Measurements from ENCODE around the gene MYOCD. TPM values are rescaled to one million over a fixed set of nuclear protein-coding genes. Genes with fewer than 3 reads are reported as not detected.

Gene MYOCD
- total RNA-seq, 1 experiment from 2014 or later = not detected

- Histone ChIP-seq H2AFZ (ENCODE audit: low read depth, low read length, poor library complexity, severe bottlenecking) (no peak overlapping the region), H3K27me3 (ENCODE audit: insufficient read depth, low read length) (peaks cover 31% of the 10 kb centered on the region), H3K9me3 (ENCODE audit: control insufficient read depth in 1 of 2, insufficient read depth in 1 of 2, low read depth in 1 of 2, low read length in 2 of 2) (no peaks in the 10 kb centered on the region), H3K79me2 (ENCODE audit: insufficient read depth, low read length) (no peaks in the 10 kb centered on the region), H3K36me3 (ENCODE audit: control insufficient read depth in 1 of 2, insufficient read depth in 2 of 2, low read length in 2 of 2) (no peaks in the 10 kb centered on the region), H3K4me2 (ENCODE audit: low read length) (no peak overlapping the region), H3K9ac (ENCODE audit: low read length) (no peak overlapping the region), H3K4me1 (ENCODE audit: control insufficient read depth in 1 of 2, insufficient read depth in 2 of 2, low read length in 2 of 2) (no peaks in the 10 kb centered on the region), H3K27ac (ENCODE audit: low read depth, low read length) (no peak overlapping the region), H4K20me1 (ENCODE audit: insufficient read depth) (no peaks in the 10 kb centered on the region), H3K9me2 (ENCODE audit: insufficient read depth) (no peaks in the 10 kb centered on the region), H3K4me3 (replicated peaks in 1 of 2; ENCODE audit: low read depth in 1 of 2, low read length in 2 of 2) (no peak overlapping the region)
- intact Hi-C loops (cut with micrococcal nuclease) = no loop called here
- RAD21 ChIA-PET (ENCODE audit: low non-redundant PET in 1 of 2, low total read pairs in 2 of 2, uncharacterized antibody in 2 of 2, unreplicated experiment in 2 of 2) = no interaction called here
- POLR2A ChIA-PET = no interaction called here
- DNase-seq (ENCODE audit: low read depth, low spot score) (no peak), ATAC-seq (no peak)
- CTCF ChIA-PET = no interaction called here
- no TSS peak for BruUV-seq (replicated peaks)
- TF ChIP-seq ZBTB33 (IDR thresholded peaks at IDR 0.05; ENCODE audit: extremely low read depth, insufficient replicate concordance, low read length) (no peak), CBX3 (IDR thresholded peaks at IDR 0.05; ENCODE audit: low read depth) (no peak), ELF1 (IDR thresholded peaks at IDR 0.05; ENCODE audit: borderline replicate concordance, low read depth) (no peak), ATF3 (IDR thresholded peaks at IDR 0.05) (no peak), RAD21 (IDR thresholded peaks at IDR 0.05; ENCODE audit: low read depth) (no peak), CTCF (IDR thresholded peaks at IDR 0.05 in 2 of 3, conservative IDR thresholded peaks at IDR 0.05 in 1 of 3; ENCODE audit: borderline replicate concordance in 1 of 3, insufficient read depth in 1 of 3, low read depth in 2 of 3, low read length in 2 of 3) (no peak), EZH2 (IDR thresholded peaks at IDR 0.05) (no peak), POLR2A (IDR thresholded peaks at IDR 0.05; ENCODE audit: borderline replicate concordance, extremely low read depth, insufficient read depth, insufficient read length) (no peak), TCF7L2 (IDR thresholded peaks at IDR 0.05; ENCODE audit: borderline replicate concordance, extremely low read depth, insufficient read depth, insufficient read length) (no peak), FOSL1 (IDR thresholded peaks at IDR 0.05; ENCODE audit: low read depth) (no peak), REST (IDR thresholded peaks at IDR 0.05; ENCODE audit: low read depth) (no peak), JUND (IDR thresholded peaks at IDR 0.05) (no peak), YY1 (IDR thresholded peaks at IDR 0.05; ENCODE audit: extremely low read depth, insufficient replicate concordance, low read depth, low read length) (no peak), SRF (IDR thresholded peaks at IDR 0.05; ENCODE audit: low read depth) (no peak), EGR1 (IDR thresholded peaks at IDR 0.05; ENCODE audit: low read depth) (no peak), ZFX (IDR thresholded peaks at IDR 0.05) (no peak), ZNF274 (IDR thresholded peaks at IDR 0.05; ENCODE audit: low read depth, low read length) (no peak)
These were observed 21.1 kb upstream of the MYOCD start for GRCh38 chr17:12644623-12645022.
